Osteoblast (primary cell): ENCODE measurements around the gene ALDH7A1. TPM values are rescaled to one million over a fixed set of nuclear protein-coding genes. Genes with fewer than 3 reads are reported as not detected.
A peak's percentile ranks its signal among the peaks of the same experiment; 100 is the strongest.

Source experiments
- DNase-seq: peaks from one replicate; pipeline ENCODE4 v3.0.0; 2011; ENCODE audit warnings: low spot score, mixed read lengths; ENCODE audit not compliant: insufficient read length; ENCODE audit errors: missing footprints
- H2AFZ ChIP-seq: 2 replicates; pipeline ENCODE4 v1.6.0; 2011; ENCODE audit warnings: mild to moderate bottlenecking, low read length
- H3K27ac ChIP-seq: 2 replicates; pipeline ENCODE4 v1.5.1; 2011; ENCODE audit warnings: mild to moderate bottlenecking, low read depth, low read length, moderate library complexity
- H3K27me3 ChIP-seq: 2 replicates; pipeline ENCODE4 v1.6.0; 2012; ENCODE audit warnings: mild to moderate bottlenecking, control low read depth, inconsistent platforms, low read length, moderate library complexity; ENCODE audit not compliant: insufficient read depth
- H3K36me3 ChIP-seq: 2 replicates; pipeline ENCODE4 v1.5.1; 2011; ENCODE audit warnings: mild to moderate bottlenecking, low read length, control low read depth, moderate library complexity; ENCODE audit not compliant: insufficient read depth
- H3K4me1 ChIP-seq: 2 replicates; pipeline ENCODE4 v1.5.1; 2011; ENCODE audit warnings: mild to moderate bottlenecking, low read length, control low read depth, moderate library complexity; ENCODE audit not compliant: insufficient read depth
- H3K4me2 ChIP-seq: 2 replicates; pipeline ENCODE4 v1.6.0; 2011; ENCODE audit warnings: mild to moderate bottlenecking, low read length; ENCODE audit not compliant: insufficient read depth
- H3K4me3 ChIP-seq: fragments of 200-600 bp; sonication (generic); 3 replicates; pipeline ENCODE4 v1.5.1; 2012; ENCODE audit warnings: mild to moderate bottlenecking, low read length, inconsistent platforms; ENCODE audit not compliant: insufficient read depth
- H3K79me2 ChIP-seq: 2 replicates; pipeline ENCODE4 v1.6.0; 2012; ENCODE audit warnings: mild to moderate bottlenecking, low read length, control low read depth, inconsistent platforms; ENCODE audit not compliant: insufficient read depth
- H3K9me3 ChIP-seq: 2 replicates; pipeline ENCODE4 v1.5.1; 2011; ENCODE audit warnings: low read depth, low read length, control low read depth
- H4K20me1 ChIP-seq: 2 replicates; pipeline ENCODE4 v1.6.0; 2012; ENCODE audit warnings: mild to moderate bottlenecking, low read length, control low read depth; ENCODE audit not compliant: insufficient read depth
- CTCF ChIP-seq: IDR thresholded peaks from 2 replicates; pipeline ENCODE4 v1.5.1; 2011; ENCODE audit warnings: mild to moderate bottlenecking, low read depth, low read length, moderate library complexity; ENCODE audit errors: extremely low read depth
- total RNA-seq: library from RNA; depleted of rRNA; stranded (reverse); fragments of >200 nt; gene quantifications from 2 replicates; pipeline ENCODE4 v1.2.3, GENCODE V29; 2012

The ALDH7A1 gene
- total RNA-seq, 1 donor: 39.1 TPM

DNA sequence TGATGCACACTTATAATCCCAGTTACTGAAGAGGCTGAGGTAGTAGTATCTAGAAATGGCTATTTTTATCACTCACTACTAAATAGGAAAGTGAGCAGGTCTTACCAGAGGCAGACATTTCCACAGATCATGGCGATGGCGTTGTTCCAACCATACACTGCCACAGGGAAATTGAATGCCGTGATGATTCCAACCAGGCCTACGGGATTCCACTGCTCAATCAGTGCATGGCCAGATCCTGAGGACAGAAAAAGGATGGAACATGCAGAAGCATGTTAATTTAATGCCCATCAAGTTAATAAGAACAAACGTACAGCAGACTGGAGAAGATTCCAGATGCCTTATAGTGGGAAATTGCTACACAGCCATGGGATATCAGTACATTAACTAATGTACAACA lies 18.0 kb downstream of the ALDH7A1 start:
- peaks cover 36% of the 10 kb centered on the region for H3K36me3 ChIP-seq
- H3K4me3 ChIP-seq: no peak overlapping the region
- no peaks in the 10 kb centered on the region for H3K9me3 ChIP-seq
- no peak overlapping the region for H3K4me2 ChIP-seq
- H3K27me3 ChIP-seq: no peaks in the 10 kb centered on the region
- H3K79me2 ChIP-seq: no peaks in the 10 kb centered on the region
- no peak overlapping the region for H3K27ac ChIP-seq
- H3K4me1 ChIP-seq: no peaks in the 10 kb centered on the region
- H2AFZ ChIP-seq: no peak overlapping the region
- H4K20me1 ChIP-seq: no peaks in the 10 kb centered on the region
- peak; percentile 39 for DNase-seq
- TF ChIP-seq CTCF: no peak

- Histone ChIP-seq H3K4me2 (no peak overlapping the region), H3K79me2 (no peaks in the 10 kb centered on the region), H3K36me3 (peaks cover 31% of the 10 kb centered on the region), H3K27ac (no peak overlapping the region), H3K27me3 (no peaks in the 10 kb centered on the region), H3K9me3 (no peaks in the 10 kb centered on the region), H4K20me1 (no peaks in the 10 kb centered on the region), H2AFZ (no peak overlapping the region), H3K4me3 (no peak overlapping the region), H3K4me1 (no peaks in the 10 kb centered on the region)
- TF ChIP-seq CTCF: no peak
- no peak for DNase-seq
Observed at GRCh38 chr5:126575644-126576043, 19.4 kb downstream of the ALDH7A1 start.

GRCh38 chr5:126568206-126568755 lies 26.7 kb downstream of the ALDH7A1 start:
- H3K9me3 ChIP-seq: no peaks in the 10 kb centered on the region
- DNase-seq: peak; percentile 57
- H3K4me3 ChIP-seq: no peak overlapping the region
- H4K20me1 ChIP-seq: no peaks in the 10 kb centered on the region
- no peak for TF ChIP-seq CTCF
- H2AFZ ChIP-seq: no peak overlapping the region
- H3K27me3 ChIP-seq: no peaks in the 10 kb centered on the region
- H3K79me2 ChIP-seq: no peaks in the 10 kb centered on the region
- H3K36me3 ChIP-seq: peaks cover 12% of the 10 kb centered on the region
- no peaks in the 10 kb centered on the region for H3K4me1 ChIP-seq
- no peak overlapping the region for H3K27ac ChIP-seq
- H3K4me2 ChIP-seq: no peak overlapping the region

- Histone ChIP-seq H3K27ac (no peak overlapping the region), H3K79me2 (no peaks in the 10 kb centered on the region), H3K4me3 (no peak overlapping the region), H3K4me2 (no peak overlapping the region), H2AFZ (no peak overlapping the region), H3K9me3 (no peaks in the 10 kb centered on the region), H3K27me3 (no peaks in the 10 kb centered on the region), H3K36me3 (peaks cover 9% of the 10 kb centered on the region), H3K4me1 (no peaks in the 10 kb centered on the region), H4K20me1 (no peaks in the 10 kb centered on the region)
- DNase-seq: no peak
- no peak for TF ChIP-seq CTCF
Observed at GRCh38 chr5:126562823-126563222, 32.2 kb downstream of the ALDH7A1 start.
